Esophagus squamous epithelium (tissue), 5 donors: ENCODE measurements around the gene SHF. TPM values are rescaled to one million over a fixed set of nuclear protein-coding genes. Genes with fewer than 3 reads are reported as not detected.

Experiments
- DNase-seq: peaks from one replicate; lab custom pipeline; 2025; lab: John Stamatoyannopoulos, UW
- H3K27ac ChIP-seq, 4 donors: fragments of 200-600 bp; sonication (generic); one replicate each; pipeline ENCODE4 v1.5.1; 2016 to 2019; ENCODE audit warnings: mild to moderate bottlenecking in 1 of 4
- H3K27me3 ChIP-seq, 4 donors: fragments of 200-600 bp; sonication (generic); 1 replicate in 3 of 4; 2 replicates in 1 of 4; pipeline versions ENCODE4 v1.5.1 to v1.6.0; 2017 to 2021; ENCODE audit warnings: antibody characterized with exemption in 1 of 4
- H3K36me3 ChIP-seq, 3 donors: fragments of 200-600 bp; sonication (generic); one replicate each; pipeline ENCODE4 v1.5.1; 2016 to 2019
- H3K4me1 ChIP-seq, 3 donors: fragments of 200-600 bp; sonication (generic); one replicate each; pipeline ENCODE4 v1.5.1; 2017 to 2019
- H3K4me3 ChIP-seq, 4 donors: fragments of 200-600 bp; sonication (generic); 1 replicate in 3 of 4; 2 replicates in 1 of 4; pipeline ENCODE4 v1.5.1; 2016 to 2019; ENCODE audit warnings: mild to moderate bottlenecking in 2 of 4, moderate library complexity in 1 of 4
- H3K9me3 ChIP-seq, 3 donors: fragments of 200-600 bp; sonication (generic); one replicate each; pipeline ENCODE4 v1.5.1; 2016 to 2019
- POLR2A ChIP-seq, 4 donors: fragments of 450-650 bp; IDR thresholded peaks; one replicate each; pipeline ENCODE4 v1.6.1; 2017; ENCODE audit warnings: antibody characterized with exemption in 4 of 4, mild to moderate bottlenecking in 4 of 4, moderate library complexity in 3 of 4
- WGBS, 2 donors: methylation state at CpG; one replicate each; pipeline ENCODE4 v1.1.5; 2018; 5-methylcytosine and 5-hydroxymethylcytosine counted together
- intact Hi-C: fragments of 100-400 bp; cut with DNase I; formaldehyde crosslinking; loops from one replicate; pipeline ENCODE4 v1.15.0; 2022
- total RNA-seq, 4 donors: library from RNA; depleted of rRNA; stranded (reverse); fragments of >200 nt; gene quantifications; one replicate each; pipeline ENCODE4 v1.1.0, GENCODE V29; 2016
- TF ChIP-seq, protein P1 (sequence below), 6 experiments: fragments of 450-650 bp in 4 of 6; fragments of 200-600 bp in 2 of 6; sonication (generic) in 2 of 6; IDR thresholded peaks; one replicate each; pipeline ENCODE4 v1.5.1; 2016 to 2019; ENCODE audit warnings: antibody characterized with exemption in 6 of 6, mild to moderate bottlenecking in 4 of 6, moderate library complexity in 4 of 6
- donor health status: DM: yes; HTN: yes; CAD: no.

Gene SHF
- total RNA-seq, 4 donors from 2014 or later = 1.9 to 12.0 (median 5.7) TPM

GRCh38 chr15:45167631-45168205, 20.0 kb downstream of the SHF start:
- Histone ChIP-seq H3K4me3 (peak overlapping the region; percentile 38 to 77 (median 59)), H3K27ac (peak overlapping the region; percentile 92 to 99 (median 96)), H3K27me3 (no peaks in the 10 kb centered on the region), H3K9me3 (no peaks in the 10 kb centered on the region), H3K36me3 (peaks cover 0 to 28% (median 0%) of the 10 kb centered on the region in 3 donors), H3K4me1 (peaks cover 17 to 64% (median 22%) of the 10 kb centered on the region in 3 donors)
- intact Hi-C loops = no loop called here
- no peak for TF ChIP-seq POLR2A (IDR thresholded peaks at IDR 0.05)
- TF ChIP-seq, protein P1, sequence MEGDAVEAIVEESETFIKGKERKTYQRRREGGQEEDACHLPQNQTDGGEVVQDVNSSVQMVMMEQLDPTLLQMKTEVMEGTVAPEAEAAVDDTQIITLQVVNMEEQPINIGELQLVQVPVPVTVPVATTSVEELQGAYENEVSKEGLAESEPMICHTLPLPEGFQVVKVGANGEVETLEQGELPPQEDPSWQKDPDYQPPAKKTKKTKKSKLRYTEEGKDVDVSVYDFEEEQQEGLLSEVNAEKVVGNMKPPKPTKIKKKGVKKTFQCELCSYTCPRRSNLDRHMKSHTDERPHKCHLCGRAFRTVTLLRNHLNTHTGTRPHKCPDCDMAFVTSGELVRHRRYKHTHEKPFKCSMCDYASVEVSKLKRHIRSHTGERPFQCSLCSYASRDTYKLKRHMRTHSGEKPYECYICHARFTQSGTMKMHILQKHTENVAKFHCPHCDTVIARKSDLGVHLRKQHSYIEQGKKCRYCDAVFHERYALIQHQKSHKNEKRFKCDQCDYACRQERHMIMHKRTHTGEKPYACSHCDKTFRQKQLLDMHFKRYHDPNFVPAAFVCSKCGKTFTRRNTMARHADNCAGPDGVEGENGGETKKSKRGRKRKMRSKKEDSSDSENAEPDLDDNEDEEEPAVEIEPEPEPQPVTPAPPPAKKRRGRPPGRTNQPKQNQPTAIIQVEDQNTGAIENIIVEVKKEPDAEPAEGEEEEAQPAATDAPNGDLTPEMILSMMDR (IDR thresholded peaks at IDR 0.05) = no peak
- 15 to 88% methylated on average over 3 to 6 of the region's 9 CpGs for WGBS, 2 donors
- no peak for DNase-seq

GRCh38 chr15:45166834-45167630, 20.7 kb downstream of the SHF start:
- intact Hi-C loops = no loop called here

DNA sequence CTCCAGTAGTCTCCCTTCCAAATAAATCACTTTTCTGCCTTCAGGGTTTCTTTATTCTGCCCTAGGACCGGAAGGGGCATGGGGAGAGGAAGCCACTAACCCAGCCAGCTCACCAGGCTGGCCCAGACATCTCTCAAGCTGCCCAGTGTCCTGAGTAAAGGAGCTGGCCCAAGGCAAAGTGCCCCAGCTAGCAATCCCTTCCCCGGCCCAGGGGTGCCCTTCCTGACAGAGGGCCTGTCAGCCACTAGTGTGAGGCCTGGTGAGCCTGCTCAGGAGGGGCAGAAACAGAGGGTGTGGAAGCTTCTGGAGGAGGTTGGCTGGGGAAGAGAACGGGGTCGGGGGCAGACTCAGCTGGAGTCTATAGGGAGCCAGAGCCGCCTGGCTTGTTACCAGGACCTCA, 22.2 kb downstream of the SHF start:
- H3K36me3 ChIP-seq = peaks cover 0 to 21% (median 0%) of the 10 kb centered on the region in 3 donors
- H3K27me3 ChIP-seq = no peaks in the 10 kb centered on the region
- DNase-seq = no peak
- intact Hi-C loops = no loop called here
- peak overlapping the region; percentile 92 to 99 (median 96) for H3K27ac ChIP-seq
- peaks cover 31 to 86% (median 34%) of the 10 kb centered on the region in 3 donors for H3K4me1 ChIP-seq
- H3K9me3 ChIP-seq = no peaks in the 10 kb centered on the region
- 59 to 60% methylated on average over 1 to 3 of the region's 5 CpGs for WGBS, 2 donors
- TF ChIP-seq, protein P1 (IDR thresholded peaks at IDR 0.05) = no peak
- TF ChIP-seq POLR2A (IDR thresholded peaks at IDR 0.05) = no peak
- H3K4me3 ChIP-seq = no peak overlapping the region

More at GRCh38 chr15:45166834-45167630, 20.7 kb downstream of the SHF start:
- Histone ChIP-seq H3K36me3 (peaks cover 0 to 22% (median 0%) of the 10 kb centered on the region in 3 donors), H3K4me3 (peak overlapping the region; percentile 38 to 77 (median 59)), H3K27me3 (no peaks in the 10 kb centered on the region), H3K4me1 (peaks cover 24 to 71% (median 27%) of the 10 kb centered on the region in 3 donors), H3K27ac (peak overlapping the region; percentile 92 to 99 (median 96)), H3K9me3 (no peaks in the 10 kb centered on the region)
- DNase-seq = peak; percentile 53
- 0% methylated on average over 1 of the region's 79 CpGs; no CpG with 5 or more reads in 1 of the 2 donors for WGBS, 2 donors
- TF ChIP-seq POLR2A (IDR thresholded peaks at IDR 0.05) = peak in 2 of 4 donors; percentile 46 to 53
- TF ChIP-seq, protein P1 (IDR thresholded peaks at IDR 0.05) = peak; percentile 48 to 71 (median 68)

DNA sequence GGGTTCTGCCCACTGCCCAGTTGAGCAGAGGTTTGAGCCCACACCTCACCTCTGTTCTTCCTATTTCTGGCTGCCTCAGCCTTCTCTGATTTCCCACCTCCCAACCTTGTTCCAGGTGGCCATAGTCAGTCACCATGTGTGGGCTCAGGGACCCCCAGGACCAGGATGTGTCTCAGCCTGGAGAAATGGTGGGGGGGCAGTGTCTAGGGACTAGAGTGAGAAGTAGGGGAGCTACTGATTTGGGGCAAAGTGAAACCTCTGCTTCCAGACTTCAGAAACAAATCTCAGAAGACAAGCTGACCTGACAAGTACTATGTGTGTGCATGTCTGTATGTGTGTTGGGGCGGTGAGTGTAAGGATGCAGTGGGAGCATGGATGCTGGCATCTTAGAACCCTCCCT, 22.9 kb downstream of the SHF start:
- H3K4me3 ChIP-seq = no peak overlapping the region
- peak overlapping the region in 2 of 4 donors; percentile 94 to 99 for H3K27ac ChIP-seq
- H3K36me3 ChIP-seq = peaks cover 0 to 27% (median 0%) of the 10 kb centered on the region in 3 donors
- no peaks in the 10 kb centered on the region for H3K27me3 ChIP-seq
- H3K9me3 ChIP-seq = no peaks in the 10 kb centered on the region
- intact Hi-C loops = no loop called here
- peaks cover 31 to 92% (median 34%) of the 10 kb centered on the region in 3 donors for H3K4me1 ChIP-seq
- no peak for DNase-seq
- WGBS, 2 donors = 100% methylated on average over 1 of the region's 1 CpG
- TF ChIP-seq, protein P1 (IDR thresholded peaks at IDR 0.05) = no peak
- TF ChIP-seq POLR2A (IDR thresholded peaks at IDR 0.05) = no peak

GRCh38 chr15:45163508-45163856, 24.3 kb downstream of the SHF start:
- no peak for TF ChIP-seq POLR2A (IDR thresholded peaks at IDR 0.05)
- TF ChIP-seq, protein P1 (IDR thresholded peaks at IDR 0.05) = no peak
- H3K36me3 ChIP-seq = peaks cover 0 to 33% (median 0%) of the 10 kb centered on the region in 3 donors
- peaks cover 31 to 100% (median 34%) of the 10 kb centered on the region in 3 donors for H3K4me1 ChIP-seq
- no peak overlapping the region for H3K4me3 ChIP-seq
- H3K9me3 ChIP-seq = no peaks in the 10 kb centered on the region
- no peaks in the 10 kb centered on the region for H3K27me3 ChIP-seq
- 84 to 91% methylated on average over 6 to 9 of the region's 9 CpGs for WGBS, 2 donors
- DNase-seq = no peak
- peak overlapping the region; percentile 87 to 99 (median 92) for H3K27ac ChIP-seq
- intact Hi-C loops = no loop called here
